Iris pigment epithelial cell (primary cell): ENCODE results near the gene MTIF2.
"Not testable (repeated sequence)": the region's sequence is repeated elsewhere in the genome, so short reads cannot be mapped to it uniquely, and the experiment has no call there.

Experiments
- DNase-seq: peaks from one replicate; pipeline ENCODE4 v3.0.0-alpha.2; 2011; ENCODE audit warnings: low read depth

MTIF2 gene

DNA sequence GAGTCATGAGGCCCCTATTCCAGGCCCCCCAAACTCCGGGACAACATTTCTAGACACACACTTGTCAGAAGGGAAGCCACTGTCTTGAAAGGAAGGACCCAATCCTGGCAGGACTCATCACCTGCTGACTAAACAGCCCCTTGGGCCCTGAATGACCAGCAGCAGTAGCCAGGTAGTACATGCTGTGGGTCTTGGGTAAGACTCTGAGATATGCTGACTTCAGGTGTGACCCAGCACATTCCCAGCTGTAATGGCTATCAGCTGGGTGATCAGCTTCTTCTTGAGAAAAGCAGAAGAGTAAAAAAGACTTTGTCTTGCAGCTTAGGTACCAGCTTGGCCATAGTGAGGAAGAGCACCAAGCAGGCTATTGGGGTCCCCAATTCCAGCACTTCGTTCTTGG is 72.5 kb downstream of the MTIF2 start:
- no peak for DNase-seq

DNA sequence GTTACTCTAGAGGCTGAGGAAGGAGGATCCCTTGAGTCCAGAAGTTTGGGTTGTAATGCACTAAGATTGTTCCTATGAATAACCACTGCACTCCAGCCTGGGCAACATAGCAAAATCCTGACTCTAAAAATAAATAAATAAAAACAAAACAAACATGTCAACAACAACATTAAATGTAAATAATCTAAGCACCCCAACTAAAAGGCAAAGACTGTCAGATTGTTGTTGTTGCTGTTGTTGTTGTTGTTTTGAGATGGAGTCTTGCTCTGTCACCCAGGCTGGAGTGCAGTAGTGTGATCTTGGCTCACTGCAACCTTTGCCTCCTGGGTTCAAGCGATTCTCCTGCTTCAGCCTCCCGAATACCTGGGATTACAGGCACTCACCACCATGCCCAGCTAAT is 77.1 kb downstream of the MTIF2 start:
- not testable (repeated sequence) for DNase-seq

DNA sequence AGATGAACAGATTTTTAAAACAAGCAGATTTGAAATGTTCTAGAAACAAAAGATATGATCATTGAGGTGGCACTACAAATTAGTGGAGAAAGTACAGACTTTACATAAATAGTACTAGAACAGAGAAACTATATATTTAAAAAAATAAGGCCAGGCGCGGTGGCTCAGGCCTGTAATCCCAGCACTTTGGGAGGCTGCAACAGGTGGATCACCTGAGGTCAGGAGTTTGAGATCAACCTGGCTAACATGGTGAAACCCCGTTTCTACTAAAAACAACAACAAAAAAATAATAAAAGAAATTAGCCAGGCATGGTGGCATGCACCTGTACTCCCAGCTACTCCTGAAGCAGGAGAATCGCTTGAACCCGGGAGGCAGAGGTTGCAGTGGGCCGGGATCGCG is 82.2 kb downstream of the MTIF2 start:
- DNase-seq, result not testable (repeated sequence)
